Right atrium auricular region (tissue), 2 donors: ENCODE data around the gene CPN1. TPM values are rescaled to one million over a fixed set of nuclear protein-coding genes. Genes with fewer than 3 reads are reported as not detected.

Experiments used
- DNase-seq: peaks from one replicate; pipeline ENCODE4 v3.0.0-alpha.2; 2019; ENCODE audit warnings: low spot score
- H3K27ac ChIP-seq, 2 donors: fragments of 200-600 bp; sonication (generic); 1 replicate in 1 of 2; 2 replicates in 1 of 2; pipeline ENCODE4 v1.5.1; 2016 to 2019
- H3K27me3 ChIP-seq, 2 donors: fragments of 200-600 bp; sonication (generic); one replicate each; pipeline versions ENCODE4 v1.5.1 to v1.6.0; 2017 to 2019
- H3K36me3 ChIP-seq: fragments of 200-600 bp; sonication (generic); one replicate; pipeline ENCODE4 v1.5.1; 2016
- H3K4me1 ChIP-seq, 2 donors: fragments of 200-600 bp; sonication (generic); one replicate each; pipeline versions ENCODE4 v1.5.1 to v1.6.0; 2017 to 2019
- H3K4me3 ChIP-seq, 2 donors: fragments of 200-600 bp; sonication (generic); 1 replicate in 1 of 2; 2 replicates in 1 of 2; pipeline ENCODE4 v1.5.1; 2017 to 2019; ENCODE audit warnings: mild to moderate bottlenecking in 1 of 2, moderate library complexity in 1 of 2
- H3K9me3 ChIP-seq, 2 donors: fragments of 200-600 bp; sonication (generic); one replicate each; pipeline ENCODE4 v1.5.1; 2019
- CTCF ChIP-seq, 2 donors: fragments of 200-600 bp; sonication (generic); IDR thresholded peaks; one replicate each; pipeline ENCODE4 v1.5.1; 2019; ENCODE audit warnings: antibody characterized with exemption in 2 of 2
- total RNA-seq, 2 donors: library from RNA; depleted of rRNA; stranded (reverse); fragments of >200 nt; gene quantifications; one replicate each; pipeline ENCODE4 v1.1.0, GENCODE V29; 2016

Gene CPN1
- total RNA-seq, 2 donors from 2014 or later = not detected

- Histone ChIP-seq H3K4me3 (no peak overlapping the region), H3K4me1 (no peaks in the 10 kb centered on the region), H3K36me3 (no peaks in the 10 kb centered on the region), H3K27ac (no peak overlapping the region), H3K9me3 (no peaks in the 10 kb centered on the region), H3K27me3 (no peaks in the 10 kb centered on the region)
- no peak for TF ChIP-seq CTCF (IDR thresholded peaks at IDR 0.05)
- DNase-seq = no peak
These were observed 9.2 kb downstream of the CPN1 start for GRCh38 chr10:100072514-100072913.

GRCh38 chr10:100071529-100071928, 10.1 kb downstream of the CPN1 start:
- H3K9me3 ChIP-seq = no peaks in the 10 kb centered on the region
- H3K4me1 ChIP-seq = no peaks in the 10 kb centered on the region
- H3K4me3 ChIP-seq = no peak overlapping the region
- no peak overlapping the region for H3K27ac ChIP-seq
- no peak for DNase-seq
- no peak for TF ChIP-seq CTCF (IDR thresholded peaks at IDR 0.05)
- no peaks in the 10 kb centered on the region for H3K36me3 ChIP-seq
- H3K27me3 ChIP-seq = no peaks in the 10 kb centered on the region

- Histone ChIP-seq H3K27me3 (no peaks in the 10 kb centered on the region), H3K27ac (no peak overlapping the region), H3K4me3 (no peak overlapping the region), H3K36me3 (no peaks in the 10 kb centered on the region), H3K9me3 (no peaks in the 10 kb centered on the region), H3K4me1 (no peaks in the 10 kb centered on the region)
- no peak for DNase-seq
- no peak for TF ChIP-seq CTCF (IDR thresholded peaks at IDR 0.05)
These were observed 14.2 kb downstream of the CPN1 start for GRCh38 chr10:100067466-100067865.

- no peak for TF ChIP-seq CTCF (IDR thresholded peaks at IDR 0.05)
- H3K36me3 ChIP-seq = no peaks in the 10 kb centered on the region
- no peak overlapping the region for H3K4me3 ChIP-seq
- H3K27me3 ChIP-seq = no peaks in the 10 kb centered on the region
- no peak overlapping the region for H3K27ac ChIP-seq
- no peak for DNase-seq
- H3K4me1 ChIP-seq = no peaks in the 10 kb centered on the region
- no peaks in the 10 kb centered on the region for H3K9me3 ChIP-seq
These were observed 16.5 kb downstream of the CPN1 start for GRCh38 chr10:100065084-100065660.

GRCh38 chr10:100061401-100061800, 20.3 kb downstream of the CPN1 start:
- no peak for DNase-seq
- Histone ChIP-seq H3K9me3 (no peaks in the 10 kb centered on the region), H3K4me3 (no peak overlapping the region), H3K27ac (no peak overlapping the region), H3K27me3 (no peaks in the 10 kb centered on the region), H3K4me1 (no peaks in the 10 kb centered on the region), H3K36me3 (no peaks in the 10 kb centered on the region)
- TF ChIP-seq CTCF (IDR thresholded peaks at IDR 0.05) = no peak

GRCh38 chr10:100057948-100058347, 23.7 kb downstream of the CPN1 start:
- no peaks in the 10 kb centered on the region for H3K27me3 ChIP-seq
- no peak for TF ChIP-seq CTCF (IDR thresholded peaks at IDR 0.05)
- no peak overlapping the region for H3K27ac ChIP-seq
- no peak overlapping the region for H3K4me3 ChIP-seq
- peaks cover 0 to 10% of the 10 kb centered on the region in 2 donors for H3K9me3 ChIP-seq
- no peaks in the 10 kb centered on the region for H3K4me1 ChIP-seq
- DNase-seq = no peak
- no peaks in the 10 kb centered on the region for H3K36me3 ChIP-seq
